GM18508 (cell line): ENCODE results near the gene ZNF423.

ENCODE experiments used
- ATAC-seq: cut with Tn5 transposase; IDR thresholded peaks from one replicate; pipeline ENCODE4 v1.9.1; 2021; ENCODE audit warnings: moderate number of reproducible peaks; ENCODE audit not compliant: insufficient read depth, unreplicated experiment

The ZNF423 gene

DNA sequence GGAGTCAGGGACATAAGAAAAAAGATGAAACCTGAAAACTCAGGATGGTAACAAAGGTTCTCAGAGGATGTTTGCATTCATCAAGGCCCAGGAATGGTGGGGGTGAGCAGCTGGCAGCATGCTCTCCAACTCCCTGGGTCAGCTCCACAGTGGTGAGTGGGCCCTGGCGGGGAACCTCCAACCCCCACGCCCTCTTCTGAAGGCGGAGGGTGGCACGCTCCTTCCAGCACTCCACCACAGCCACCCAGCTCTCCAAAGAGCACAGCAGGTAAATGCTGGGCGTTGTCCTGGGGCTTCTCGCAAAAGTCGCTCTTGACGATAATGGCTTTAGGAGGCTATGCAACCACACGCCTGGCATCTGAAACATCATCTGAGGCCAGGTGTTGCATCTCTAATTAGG, 308.5 kb downstream of the ZNF423 start:
- no peak for ATAC-seq

GRCh38 chr16:49546735-49547134, 309.2 kb downstream of the ZNF423 start:
- no peak for ATAC-seq

DNA sequence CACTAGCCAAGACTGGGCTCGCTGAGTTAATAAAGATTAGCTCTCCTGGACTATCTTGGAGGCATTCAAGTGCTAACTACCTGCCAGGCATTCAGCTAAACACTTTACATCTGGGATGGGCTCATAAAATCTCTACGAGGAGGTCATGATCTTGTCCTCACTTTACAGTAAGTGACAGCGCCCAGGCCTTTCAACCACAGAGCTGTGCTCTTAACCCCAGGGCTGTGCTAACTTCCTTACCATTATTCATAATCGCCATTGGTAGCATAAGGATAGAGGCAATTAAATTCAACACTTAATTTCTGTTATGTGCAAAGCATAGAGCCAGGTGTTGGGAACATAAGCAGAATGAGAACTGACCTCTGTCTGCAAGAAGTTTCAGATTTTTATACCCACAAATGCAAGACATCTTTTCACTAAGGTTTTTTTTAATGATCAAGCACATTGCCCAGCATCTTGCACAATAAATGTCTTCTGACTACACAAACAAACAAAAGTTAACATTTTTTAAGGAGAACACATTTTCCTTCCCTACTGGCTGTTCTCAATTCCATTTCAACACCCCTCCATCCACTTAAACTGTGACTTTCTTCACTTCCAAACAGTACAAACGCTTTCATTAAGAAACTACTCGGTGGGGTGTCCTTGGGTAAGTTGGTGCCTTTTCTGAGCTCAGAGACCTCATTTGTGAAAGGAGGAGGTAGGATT, 310.0 kb downstream of the ZNF423 start:
- ATAC-seq, result no peak

DNA sequence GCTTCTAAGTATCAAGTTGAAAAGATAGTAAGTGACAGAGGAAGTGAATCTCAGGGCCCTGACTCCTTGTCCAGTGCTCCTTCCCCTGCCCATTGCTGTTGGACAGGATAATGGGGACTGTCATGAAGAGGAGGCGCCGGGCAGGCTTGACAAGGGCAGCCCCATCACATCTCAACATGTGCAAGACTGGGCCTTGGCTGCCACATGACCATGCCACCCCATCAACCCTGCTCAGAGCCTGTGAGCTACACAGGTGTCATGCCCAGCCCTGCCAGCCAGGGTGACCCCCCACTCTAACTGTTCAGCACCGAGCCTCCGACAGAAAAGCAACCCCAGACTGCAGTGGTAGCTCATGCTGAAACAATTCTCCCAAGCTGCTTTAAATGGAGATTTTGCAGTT, 310.7 kb downstream of the ZNF423 start:
- ATAC-seq, result no peak

DNA sequence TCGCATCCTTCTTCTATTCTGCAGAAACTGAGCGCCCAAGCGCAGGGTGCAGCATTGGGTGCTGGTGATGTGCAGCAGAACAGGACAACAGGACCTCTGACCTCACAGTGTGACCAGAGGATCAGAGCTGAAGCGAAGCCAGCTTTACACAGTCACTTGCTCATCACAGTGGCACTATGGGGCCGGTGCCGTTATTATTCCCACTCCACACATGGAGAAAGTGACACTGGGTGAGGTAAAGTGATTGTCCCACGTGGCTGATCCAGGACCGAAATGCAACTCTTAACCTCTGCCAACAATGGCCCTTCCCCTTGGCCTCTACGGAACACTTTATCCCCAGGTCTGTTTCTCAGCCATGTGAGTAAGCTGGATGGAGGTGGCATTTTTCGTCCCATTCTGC, 311.1 kb downstream of the ZNF423 start:
- no peak for ATAC-seq

DNA sequence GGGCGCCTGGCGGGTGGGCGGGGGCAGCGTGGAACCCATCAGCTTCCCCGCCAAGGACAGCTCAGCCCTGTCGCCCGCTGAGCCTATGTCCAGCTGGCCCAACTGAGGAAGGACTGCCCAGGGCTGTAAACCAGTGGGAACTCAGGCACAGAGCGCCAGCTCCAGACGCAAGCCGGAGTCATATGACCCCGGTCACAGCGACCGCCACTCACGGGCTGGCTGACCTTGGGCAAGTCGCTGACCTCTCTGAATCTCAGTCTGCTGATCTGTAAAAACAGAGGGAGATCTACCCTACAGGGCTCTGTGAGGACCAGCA, 312.3 kb downstream of the ZNF423 start:
- ATAC-seq, result no peak

GRCh38 chr16:49542946-49543630, 312.8 kb downstream of the ZNF423 start:
- ATAC-seq, result no peak

DNA sequence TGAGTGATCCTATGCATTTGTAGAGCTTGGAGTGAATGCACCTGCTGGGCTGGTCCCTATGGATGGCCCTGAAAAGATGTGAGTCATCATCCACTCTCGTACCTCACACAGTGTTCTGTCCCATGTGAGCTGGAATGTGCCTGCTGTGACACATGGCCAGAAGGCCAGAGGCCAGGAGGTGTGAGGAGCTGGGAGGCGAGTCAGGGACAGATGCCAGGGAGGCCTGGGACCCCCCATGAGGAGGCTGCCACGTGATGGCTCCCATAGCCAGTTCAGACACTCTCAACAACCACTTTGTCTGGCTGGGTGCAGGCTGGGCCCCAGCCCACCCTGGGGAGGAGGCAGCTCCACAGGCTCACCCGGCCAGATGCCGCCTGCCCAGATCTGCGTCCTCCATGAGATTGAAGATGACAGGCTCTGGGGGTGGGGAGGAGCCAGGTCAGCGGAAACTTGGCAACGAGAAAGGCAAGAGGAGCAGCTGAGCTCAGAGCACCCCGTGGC, 313.5 kb downstream of the ZNF423 start:
- ATAC-seq, result no peak

- ATAC-seq, result no peak
These were observed 315.1 kb downstream of the ZNF423 start for GRCh38 chr16:49540836-49541235.

DNA sequence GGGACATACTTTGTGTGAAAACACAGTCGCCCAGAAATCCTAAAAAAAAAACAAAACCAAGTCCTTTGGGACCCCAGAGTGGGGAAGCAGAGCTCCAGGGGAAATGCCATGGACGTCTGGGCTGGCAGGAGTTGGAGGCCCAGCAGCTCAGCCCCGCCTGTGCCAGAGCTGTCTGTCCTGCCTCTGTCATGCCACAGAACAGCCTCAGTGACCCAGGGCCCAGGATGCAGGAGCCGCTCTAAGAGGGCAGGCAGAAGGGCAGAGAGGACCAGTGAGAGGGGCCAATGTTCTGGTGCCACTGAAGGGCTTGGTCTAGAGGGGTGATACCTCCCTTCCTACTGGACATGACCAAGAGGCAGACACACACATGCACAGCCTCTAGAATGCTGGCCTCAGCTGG, 316.2 kb downstream of the ZNF423 start:
- no peak for ATAC-seq

DNA sequence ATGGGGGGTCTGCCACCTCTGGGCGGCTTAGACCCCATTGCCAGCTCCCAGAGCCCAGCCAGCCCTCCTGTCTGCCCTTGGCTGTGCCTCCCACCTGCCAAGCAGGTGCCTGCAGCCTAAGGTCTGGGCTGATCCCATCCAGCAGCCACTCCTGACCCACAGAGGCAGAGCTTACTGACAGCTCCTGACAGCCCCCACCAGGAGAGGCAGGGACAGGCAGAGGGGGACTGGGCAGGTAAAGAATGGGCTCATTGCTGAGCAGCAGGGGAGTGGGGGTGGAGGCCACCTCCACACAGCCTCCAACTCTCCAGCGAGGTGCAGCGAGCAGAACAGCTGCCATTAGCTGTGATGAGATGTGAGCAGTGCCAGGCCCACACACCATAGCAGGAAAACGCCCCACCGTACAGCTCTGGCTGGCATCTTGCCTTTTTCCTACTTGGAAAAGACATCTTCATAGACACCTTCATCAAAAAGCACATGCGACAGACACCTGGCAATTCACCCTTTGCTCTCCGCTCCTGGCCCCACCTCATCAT, 317.9 kb downstream of the ZNF423 start:
- ATAC-seq, result no peak

- no peak for ATAC-seq
These were observed 320.9 kb downstream of the ZNF423 start for GRCh38 chr16:49534901-49535610.

GRCh38 chr16:49533422-49533821, 322.5 kb downstream of the ZNF423 start:
- ATAC-seq, result no peak

- ATAC-seq, result no peak
These were observed 323.0 kb downstream of the ZNF423 start for GRCh38 chr16:49532873-49533272.

GRCh38 chr16:49531931-49532840, 323.7 kb downstream of the ZNF423 start:
- no peak for ATAC-seq

GRCh38 chr16:49531425-49531824, 324.5 kb downstream of the ZNF423 start:
- no peak for ATAC-seq

DNA sequence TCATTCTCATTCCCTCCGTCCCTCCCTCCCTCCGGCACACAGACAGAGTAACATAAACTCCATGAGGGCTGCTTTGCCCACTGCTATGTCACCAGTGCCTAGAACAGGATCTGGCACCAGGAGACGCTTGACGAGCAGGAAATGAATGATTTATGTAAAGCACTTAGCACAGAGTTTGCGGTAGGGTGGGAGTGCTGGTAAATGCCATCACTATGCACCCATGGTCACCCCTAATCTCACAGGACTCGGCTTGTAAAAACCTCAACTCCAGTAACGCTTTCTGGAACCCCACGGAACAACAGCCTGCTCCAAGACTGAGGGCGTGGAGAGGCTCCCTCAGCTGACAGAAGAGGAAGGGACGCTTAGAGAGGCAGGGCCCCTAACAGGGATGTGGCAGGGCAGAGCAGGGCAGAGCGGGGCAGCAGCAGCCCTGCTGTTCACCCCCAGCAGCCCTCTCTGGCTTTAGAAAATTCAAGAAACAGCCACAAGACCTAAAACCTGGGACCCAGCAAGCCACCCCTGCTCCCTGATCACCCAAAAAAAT, 325.4 kb downstream of the ZNF423 start:
- no peak for ATAC-seq

DNA sequence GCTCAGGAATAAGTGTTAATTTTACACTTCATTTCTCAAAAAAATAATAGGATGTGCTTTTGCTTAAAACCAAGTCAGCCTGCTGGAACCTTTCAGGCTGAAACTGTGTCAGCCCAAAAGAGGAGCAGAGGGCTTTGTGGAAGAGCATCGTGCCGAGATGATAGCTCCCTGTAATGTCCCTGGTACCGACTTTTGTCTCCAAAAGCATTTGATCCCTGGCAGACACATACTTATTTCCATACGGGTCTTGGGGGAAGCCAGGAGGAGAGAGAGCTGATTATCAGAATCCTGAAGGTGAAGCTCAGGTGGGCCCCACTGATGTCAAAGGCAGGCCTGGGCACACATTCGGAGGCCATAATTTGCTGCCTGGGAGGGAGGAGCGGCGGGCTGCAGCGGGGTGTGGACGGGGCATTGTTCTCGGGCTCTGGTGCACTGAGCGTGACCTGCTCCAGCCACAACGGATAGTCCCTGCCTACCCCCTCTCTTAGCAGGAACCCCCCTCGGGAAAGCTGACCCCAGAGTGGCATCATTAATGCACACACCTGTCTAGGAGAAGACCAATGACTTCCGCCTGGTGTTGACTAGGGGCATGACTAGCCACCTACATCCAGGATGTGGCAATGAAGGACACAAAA, 326.4 kb downstream of the ZNF423 start:
- ATAC-seq, result no peak

- no peak for ATAC-seq
These were observed 327.0 kb downstream of the ZNF423 start for GRCh38 chr16:49528866-49529288.
